GM12878 (cell line): Measurements from ENCODE around the gene TCF12. TPM values are rescaled to one million over a fixed set of nuclear protein-coding genes. Genes with fewer than 3 reads are reported as not detected.

Experiments used
- ATAC-seq: fragments of 200-7000 bp; cut with Tn5 transposase; 3 replicates; pipeline ENCODE4 v1.9.1; 2020; ENCODE audit warnings: mild to moderate bottlenecking, moderate library complexity
- BruUV-seq: library from RNA; stranded (reverse); fragments of 400-500 nt; replicated peaks from 2 replicates; lab custom pipeline; 2021; lab: Mats Ljungman, UMichigan
- CTCF ChIA-PET: fragments of 300-600 bp; sonication (Branson Sonifier 250); formaldehyde crosslinking; extraction: SDS; loops from one replicate; lab custom pipeline; 2021; ENCODE audit warnings: inconsistent platforms; lab: Yijun Ruan, JAX
- POLR2A ChIA-PET: fragments of 350-600 bp; formaldehyde crosslinking; extraction: SDS; loops from one replicate; lab custom pipeline; 2021; ENCODE audit warnings: inconsistent platforms; lab: Charles Lee
- RAD21 ChIA-PET: fragments of 300-600 bp; sonication (Branson Sonifier 250); formaldehyde crosslinking; loops from one replicate; lab custom pipeline; 2023; ENCODE audit warnings: antibody characterized with exemption; ENCODE audit not compliant: unreplicated experiment; lab: Charles Lee
- SMC1A ChIA-PET: fragments of 300-600 bp; sonication (Branson Sonifier 250); formaldehyde crosslinking; loops from one replicate; lab custom pipeline; 2023; ENCODE audit not compliant: unreplicated experiment, uncharacterized antibody; lab: Charles Lee
- DNase-seq: peaks from one replicate; pipeline ENCODE4 v3.0.0-alpha.2; 2011; ENCODE audit warnings: low read depth, low spot score
- FAIRE-seq: peaks from 3 replicates; lab custom pipeline; 2011; peaks lifted over from hg19 to GRCh38; lab: Jason Lieb, UNC
- H2AFZ ChIP-seq: 2 replicates; pipeline ENCODE4 v1.6.0; 2011; ENCODE audit warnings: low read depth, low read length, control low read depth; ENCODE audit not compliant: control insufficient read depth
- H3K27ac ChIP-seq: 2 replicates; pipeline ENCODE4 v1.5.1; 2011; ENCODE audit warnings: control low read depth; ENCODE audit not compliant: control insufficient read depth, insufficient read depth
- H3K27me3 ChIP-seq, 2 experiments: replicated peaks in 1 of 2; 2 replicates each; pipeline versions ENCODE4 v1.6.0 to v1.6.1; 2011; ENCODE audit warnings: low read length in 1 of 2; ENCODE audit not compliant: control insufficient read depth in 2 of 2, insufficient read depth in 2 of 2
- H3K36me3 ChIP-seq, 2 experiments: 2 replicates each; pipeline ENCODE4 v1.5.1; 2011; ENCODE audit warnings: low read length in 1 of 2; ENCODE audit not compliant: control insufficient read depth in 2 of 2, insufficient read depth in 2 of 2
- H3K4me1 ChIP-seq: 2 replicates; pipeline ENCODE4 v1.6.1; 2011; ENCODE audit warnings: mild to moderate bottlenecking, low read length, moderate library complexity, mixed read lengths; ENCODE audit not compliant: control insufficient read depth, insufficient read depth
- H3K4me2 ChIP-seq: 2 replicates; pipeline ENCODE4 v1.6.0; 2011; ENCODE audit warnings: control low read depth; ENCODE audit not compliant: control insufficient read depth, insufficient read depth
- H3K4me3 ChIP-seq: fragments of 200-600 bp; sonication (generic); 2 replicates; pipeline ENCODE4 v1.5.1; 2016
- H3K79me2 ChIP-seq: 2 replicates; pipeline ENCODE4 v1.6.0; 2011; ENCODE audit warnings: low read length; ENCODE audit not compliant: control insufficient read depth, insufficient read depth
- H3K9ac ChIP-seq: 2 replicates; pipeline ENCODE4 v1.8.0; 2011; ENCODE audit warnings: low read length, control low read depth, mixed read lengths; ENCODE audit not compliant: control insufficient read depth, insufficient read depth
- H3K9me3 ChIP-seq: replicated peaks from 3 replicates; pipeline ENCODE4 v1.5.1; 2011; ENCODE audit warnings: mild to moderate bottlenecking, low read length; ENCODE audit not compliant: control insufficient read depth, insufficient read depth
- H4K20me1 ChIP-seq: 2 replicates; pipeline ENCODE4 v1.6.0; 2011; ENCODE audit not compliant: control insufficient read depth, insufficient read depth
- BCL11A ChIP-seq: IDR thresholded peaks from 2 replicates; pipeline ENCODE4 v1.6.1; 2011; ENCODE audit warnings: low read depth, low read length
- BMI1 ChIP-seq: fragments of 450-650 bp; IDR thresholded peaks from 2 replicates; pipeline ENCODE4 v1.6.1; 2016; ENCODE audit warnings: mild to moderate bottlenecking, moderate library complexity, borderline replicate concordance
- CUX1 ChIP-seq: IDR thresholded peaks from 2 replicates; pipeline ENCODE4 v1.6.1; 2012; ENCODE audit warnings: improper control_type of control experiment, low read depth, low read length; ENCODE audit not compliant: insufficient replicate concordance
- IKZF2 ChIP-seq, 2 experiments: fragments of 450-650 bp; IDR thresholded peaks; 2 replicates each; pipeline ENCODE4 v1.6.1; 2017; ENCODE audit warnings: mild to moderate bottlenecking in 2 of 2, moderate library complexity in 2 of 2
- MLLT1 ChIP-seq: fragments of 450-650 bp; IDR thresholded peaks from 2 replicates; pipeline ENCODE4 v1.6.1; 2016; ENCODE audit warnings: mild to moderate bottlenecking
- MTA2 ChIP-seq: fragments of 450-650 bp; IDR thresholded peaks from 2 replicates; pipeline ENCODE4 v1.6.1; 2016; ENCODE audit warnings: low read depth, mild to moderate bottlenecking, moderate library complexity
- SMAD5 ChIP-seq: IDR thresholded peaks from 2 replicates; pipeline ENCODE4 v1.6.1; 2016; ENCODE audit warnings: antibody characterized with exemption, low read depth
- SMC3 ChIP-seq: IDR thresholded peaks from 2 replicates; pipeline ENCODE4 v1.6.1; 2011; ENCODE audit warnings: low read length, improper control_type of control experiment, borderline replicate concordance
- ZNF274 ChIP-seq: IDR thresholded peaks from one replicate; pipeline ENCODE4 v1.8.0; 2011; ENCODE audit not compliant: insufficient read length, insufficient read depth
- WGBS: methylation state at CpG from one replicate; pipeline ENCODE4 v1.1.6; 2016; ENCODE audit warnings: low lambda C conversion rate; ENCODE audit not compliant: insufficient replicate concordance, insufficient coverage; ENCODE audit errors: missing lambda C conversion rate; 5-methylcytosine and 5-hydroxymethylcytosine counted together
- in situ Hi-C: fragments of 300-500 bp; cut with MboI; formaldehyde crosslinking; loops from 9 replicates; pipeline ENCODE4 v1.14.3; 2018; ENCODE audit warnings: mixed read lengths
- intact Hi-C: fragments of 100-400 bp; cut with micrococcal nuclease; formaldehyde crosslinking; loops from one replicate; pipeline ENCODE4 v1.14.2; 2022; ENCODE audit not compliant: unreplicated experiment
- polyA plus RNA-seq, 11 experiments: library from polyadenylated mRNA; depleted of rRNA in 4 of 11; unstranded in 6 of 11; stranded (reverse) in 5 of 11; fragments of >200 nt; fragmentation: Nextera tagmentation in 4 of 11; fragmentation: Illumina TruSeq in 1 of 11; extraction: Ambion mirVana in 4 of 11; extraction: Trizol in 1 of 11; gene quantifications; 1 replicate in 1 of 11; 2 replicates in 10 of 11; pipeline versions ENCODE4 v1.2.1 to v1.2.3, GENCODE V29; 2011 to 2016; ENCODE audit warnings: inconsistent platforms in 2 of 11, missing spikeins in 2 of 11, low read depth in 1 of 11
- total RNA-seq, 4 experiments: library from RNA; depleted of rRNA in 3 of 4; stranded (reverse); fragments of >200 nt in 3 of 4; fragmentation: Illumina TruSeq in 1 of 4; extraction: Trizol in 1 of 4; gene quantifications; 2 replicates each; pipeline versions ENCODE4 v1.2.1 to v1.2.3, GENCODE V29; 2013 to 2021

TCF12 gene
- total and polyA plus RNA-seq, 10 of the 15 experiments (the other 5 are each of a cell fraction or from before 2014, with no cell fraction given): 8.2 to 70.9 (median 49.5) TPM

GRCh38 chr15:57167821-57168395 lies 249.5 kb downstream of the TCF12 start:
- in situ Hi-C loops: no loop called here
- Histone ChIP-seq H3K27ac (no peak overlapping the region), H3K36me3 (peaks cover 0 to 20% of the 10 kb centered on the region in 2 experiments; a peak in 2 of 4 replicates), H2AFZ (no peak overlapping the region), H3K27me3 (no peaks in the 10 kb centered on the region), H3K4me2 (no peak overlapping the region), H3K79me2 (no peaks in the 10 kb centered on the region), H3K4me3 (no peak overlapping the region), H3K9me3 (no peaks in the 10 kb centered on the region; the same call in 1 of the 3 replicates), H3K4me1 (no peaks in the 10 kb centered on the region), H4K20me1 (no peaks in the 10 kb centered on the region), H3K9ac (no peak overlapping the region)
- DNase-seq: no peak
- no peak for FAIRE-seq
- ChIA-PET CTCF (interaction anchor here (1.0 to 1.1 kb wide), 2 partner anchors 21 to 50 kb away, joined by 3 read pairs; no protein-coding TSS in a partner anchor), SMC1A (interaction anchor here (1.0 to 3.5 kb wide), 4 partner anchors 8 to 21 kb away, joined by 3 to 14 read pairs (median 5); no protein-coding TSS in a partner anchor), RAD21 (interaction anchor here (0.7 kb wide), 1 partner anchor 9 kb away, joined by 4 read pairs; no protein-coding TSS in a partner anchor), POLR2A (no interaction called here)
- WGBS: 100% methylated on average over 3 of the region's 3 CpGs
- TF ChIP-seq BMI1: no peak
- TF ChIP-seq BCL11A: no peak
- no peak for TF ChIP-seq MTA2
- TF ChIP-seq MLLT1: no peak
- TF ChIP-seq CUX1: no peak
- no peak for TF ChIP-seq ZNF274
- no peak for TF ChIP-seq SMC3
- TF ChIP-seq SMAD5: no peak
- TF ChIP-seq IKZF2 (IDR thresholded peaks at IDR 0.05): no peak
- intact Hi-C loops: no loop called here
- no TSS peak for BruUV-seq
- ATAC-seq: no peak
